Hair follicle dermal papilla cell (primary cell): ENCODE results near the gene POLD3. TPM values are rescaled to one million over a fixed set of nuclear protein-coding genes. Genes with fewer than 3 reads are reported as not detected.

Source experiments
- small RNA-seq: library from RNA; depleted of rRNA; stranded (forward); fragments of <200 nt; gene quantifications from one replicate; pipeline ENCODE3, GENCODE V24; 2012
- total RNA-seq: library from RNA; depleted of rRNA; stranded (reverse); fragments of >200 nt; gene quantifications from 2 replicates; pipeline ENCODE4 v1.2.3, GENCODE V29; 2012

POLD3 gene
- total RNA-seq: 9.6 TPM in 2 replicates

DNA sequence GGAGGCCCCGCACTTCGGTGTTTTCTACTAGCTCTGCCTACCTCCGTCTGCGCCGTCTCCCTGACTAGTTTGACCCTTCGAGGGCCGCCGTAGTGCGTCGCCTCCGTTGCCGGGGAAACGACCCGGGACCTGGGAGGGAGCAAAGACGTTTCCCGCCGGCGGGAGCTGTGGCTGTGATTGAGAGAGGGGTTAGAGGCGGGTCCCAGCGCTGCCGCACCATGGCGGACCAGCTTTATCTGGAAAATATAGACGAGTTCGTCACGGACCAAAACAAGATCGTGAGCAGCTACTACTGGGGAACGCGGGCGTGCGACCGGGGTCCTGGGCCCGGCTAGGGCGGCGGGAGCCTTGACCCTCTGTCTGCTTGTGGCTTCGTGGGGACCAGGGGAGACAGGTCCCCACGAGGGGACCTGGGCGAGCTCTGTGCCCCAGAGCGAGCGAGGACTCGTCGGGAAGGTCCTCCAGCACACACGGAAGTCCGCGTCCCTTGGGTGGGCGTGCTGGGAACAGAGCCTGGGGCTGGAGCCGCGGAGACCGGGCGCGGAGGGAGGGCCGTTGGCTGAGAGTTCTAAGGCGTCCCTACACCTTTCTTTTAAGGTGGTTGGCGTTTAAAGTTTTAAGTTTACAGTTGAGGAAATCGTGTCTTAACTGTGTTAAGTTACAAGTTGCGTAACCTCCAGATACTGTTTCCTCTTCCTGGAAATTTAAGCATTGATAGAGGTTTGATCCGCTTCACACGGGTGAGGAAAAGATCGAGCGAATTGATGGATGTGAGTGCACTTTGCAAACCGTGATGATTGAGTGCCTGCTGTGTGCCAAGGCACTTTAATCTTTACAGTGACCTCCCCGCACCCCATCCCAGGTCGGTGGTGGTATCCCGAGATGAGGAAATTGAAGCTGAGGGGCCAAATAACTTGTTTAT lies at the start of gene POLD3:
POLD3 (plus strand) TSS at position 142 of the 922 bp plus-strand sequence; CDS start at position 219, 77 bp downstream.

Small RNA genes lying within 50 kb of the gene (small RNA-seq; reads per million reads assigned to genes)
- gene RANP3: not detected
- gene RN7SKP297: not detected

Other genes starting within 250 kb of the POLD3 start
- 2.9 and 3.1 TPM in 2 replicates for gene PGM2L1, start 194.1 kb upstream of the POLD3 start, total RNA-seq
- 1.8 and 3.3 TPM in 2 replicates for gene KCNE3, start 125.0 kb upstream of the POLD3 start, total RNA-seq
- gene LIPT2, start 98.9 kb upstream of the POLD3 start, total RNA-seq: 1.7 and 2.6 TPM in 2 replicates
- gene CHRDL2, start 138.8 kb downstream of the POLD3 start, total RNA-seq: 0.16 TPM in 1 of 2 replicates, not detected in the other
- 32.3 and 35.4 TPM in 2 replicates for gene RNF169, start 156.3 kb downstream of the POLD3 start, total RNA-seq